Stimulated activated CD4-positive, alpha-beta T cell treated with anti-CD3 and anti-CD28 coated beads, Interleukin-1b, Interleukin-23, amount 100 ng/mL, for 24 hours (primary cell): ENCODE results near the gene FAM53C.
A peak's percentile ranks its signal among the peaks of the same experiment; 100 is the strongest.

Experiments
- DNase-seq, 4 experiments: peaks; one replicate each; pipeline ENCODE4 v3.0.0-alpha.2; 2020; ENCODE audit warnings: low read depth in 4 of 4, low spot score in 1 of 4

The FAM53C gene

DNA sequence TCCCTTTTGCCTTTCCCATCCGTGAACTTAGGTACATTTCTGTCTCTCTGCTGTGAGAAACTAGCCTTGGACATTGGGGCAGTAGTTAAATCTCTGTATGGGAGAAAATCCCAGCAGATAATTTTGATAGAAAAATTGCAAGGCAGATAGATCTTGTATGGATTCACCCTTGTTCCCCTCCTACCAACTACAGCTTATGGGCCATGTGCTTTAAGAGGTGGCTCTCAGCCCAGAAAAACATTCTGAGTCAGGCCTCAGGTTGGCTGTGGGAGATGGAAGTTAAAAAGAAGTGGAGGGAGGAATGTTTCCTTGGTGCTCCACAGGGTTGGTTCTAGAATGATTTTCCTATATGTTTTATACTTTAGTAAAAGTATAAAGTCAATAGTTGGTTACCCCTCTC lies 13.0 kb downstream of the FAM53C start:
- no peak for DNase-seq

DNA sequence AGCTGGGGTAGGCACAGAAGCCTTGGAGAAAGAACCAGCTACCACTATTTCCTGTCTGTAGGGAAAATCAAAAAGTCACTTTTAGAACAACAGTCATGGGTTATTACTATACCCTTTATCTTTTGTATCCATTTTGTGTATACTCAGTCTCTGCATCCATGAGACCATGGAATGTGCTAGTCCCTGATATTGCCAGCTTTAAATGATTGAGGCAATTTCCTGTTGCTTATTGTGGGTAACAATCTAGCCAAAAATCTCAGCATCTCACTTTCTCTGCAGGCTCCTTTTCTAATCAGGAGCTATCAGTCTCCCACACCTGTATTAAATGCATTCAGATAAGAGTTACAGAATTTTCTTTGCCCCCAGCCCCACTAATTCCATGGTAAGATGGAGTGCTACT lies 13.5 kb downstream of the FAM53C start:
- DNase-seq, result no peak

DNA sequence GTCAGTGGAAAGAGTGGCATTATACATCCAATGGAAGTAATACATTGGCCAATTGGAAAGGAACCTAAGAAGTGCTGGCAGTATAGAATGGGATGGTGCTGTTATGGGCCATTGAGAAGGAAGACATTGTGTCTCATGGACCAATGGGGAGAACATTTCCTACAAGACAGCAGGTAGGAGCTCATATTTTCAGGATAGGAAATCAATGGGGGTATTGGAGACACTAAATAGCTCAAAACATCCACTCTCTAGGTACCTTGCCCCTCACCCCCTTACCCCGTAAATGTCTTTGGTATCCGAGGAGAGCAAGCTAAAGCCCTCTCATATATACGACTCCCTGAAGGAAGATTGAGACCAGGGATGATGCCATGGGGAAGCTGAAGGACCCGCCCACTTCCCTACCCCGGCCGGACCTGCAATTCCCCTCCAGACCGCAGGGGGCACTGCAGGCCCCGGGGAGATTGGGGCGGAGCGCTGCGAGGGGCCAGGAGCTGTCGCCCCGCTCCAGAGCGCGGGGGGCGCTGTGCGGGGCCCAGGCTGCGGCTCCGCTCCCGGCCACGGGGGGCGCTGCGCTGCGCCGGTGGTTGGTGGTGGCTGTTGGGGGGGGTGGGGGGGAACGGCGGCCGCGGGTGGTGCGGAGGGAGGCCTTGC lies 14.1 kb downstream of the FAM53C start, which contains the start of gene KDM3B:
KDM3B (plus strand) TSS at position 615 of the 651 bp plus-strand sequence. CDS start 111 bp downstream, outside the sequence.
- peak; percentile 67 to 92 (median 80) for DNase-seq

DNA sequence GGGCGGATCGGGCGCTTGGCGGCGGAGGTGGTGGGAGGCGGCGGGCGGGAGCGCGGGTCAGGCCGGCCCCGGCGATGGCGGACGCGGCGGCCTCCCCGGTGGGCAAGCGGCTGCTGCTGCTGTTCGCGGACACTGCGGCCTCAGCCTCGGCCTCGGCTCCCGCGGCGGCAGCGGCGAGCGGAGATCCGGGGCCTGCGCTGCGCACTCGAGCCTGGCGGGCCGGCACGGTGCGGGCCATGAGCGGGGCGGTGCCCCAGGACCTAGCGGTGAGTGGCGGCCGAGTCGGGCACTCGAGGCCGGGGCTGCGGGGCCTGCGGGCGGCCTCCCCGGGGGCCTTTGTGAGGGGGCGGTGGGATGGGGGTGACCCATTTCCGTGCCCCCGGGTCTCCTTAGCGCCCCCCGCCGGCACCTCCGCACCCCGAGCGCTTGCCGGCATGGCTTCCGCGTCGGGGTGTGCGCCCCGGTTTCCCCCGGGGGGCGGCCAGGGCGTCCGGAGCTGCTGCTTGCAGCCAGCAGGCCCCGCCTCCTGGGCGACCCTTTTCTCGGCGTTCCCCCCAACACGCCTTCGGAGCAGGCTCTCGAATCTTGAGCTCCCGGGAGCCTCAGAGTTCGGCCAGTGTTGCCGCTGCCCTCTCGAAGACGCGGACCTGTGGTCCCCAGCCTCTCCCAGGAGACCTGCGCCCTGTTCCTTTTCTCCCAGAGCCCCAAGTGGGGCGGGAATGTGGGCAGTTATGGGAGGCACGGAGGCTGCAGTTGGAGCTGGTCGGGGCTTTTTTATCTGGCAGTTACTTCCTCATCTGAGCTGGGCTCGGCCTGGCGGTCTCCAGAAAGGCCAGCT lies 14.9 kb downstream of the FAM53C start:
- DNase-seq, result peak in 3 of 4 experiments; percentile 41 to 59 (median 51)

DNA sequence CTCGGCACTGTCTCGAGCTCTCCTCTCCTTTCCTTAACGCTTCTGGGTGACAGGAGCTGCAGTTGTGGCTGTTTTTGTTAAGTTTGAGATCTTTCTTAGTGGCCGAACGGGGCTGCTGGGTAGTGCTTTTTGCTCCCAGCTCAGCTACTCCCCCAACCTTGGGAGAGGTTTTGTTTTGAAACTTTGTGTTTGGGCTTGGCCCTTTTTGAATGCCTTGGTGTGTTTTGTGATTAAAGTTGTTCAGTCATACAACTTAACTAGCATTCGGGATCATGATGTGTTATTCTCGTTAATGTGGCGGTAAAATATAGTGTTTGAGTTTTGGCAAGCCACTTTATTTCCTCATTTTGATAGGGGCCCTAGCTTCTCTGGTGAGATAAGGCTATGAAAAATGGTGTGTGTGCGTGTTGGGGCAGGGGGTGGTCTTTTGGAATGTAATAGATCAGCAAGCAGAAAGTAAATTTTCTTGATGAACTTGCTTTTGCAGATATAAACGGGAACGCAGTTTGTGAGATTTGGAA lies 15.6 kb downstream of the FAM53C start:
- DNase-seq, result no peak

DNA sequence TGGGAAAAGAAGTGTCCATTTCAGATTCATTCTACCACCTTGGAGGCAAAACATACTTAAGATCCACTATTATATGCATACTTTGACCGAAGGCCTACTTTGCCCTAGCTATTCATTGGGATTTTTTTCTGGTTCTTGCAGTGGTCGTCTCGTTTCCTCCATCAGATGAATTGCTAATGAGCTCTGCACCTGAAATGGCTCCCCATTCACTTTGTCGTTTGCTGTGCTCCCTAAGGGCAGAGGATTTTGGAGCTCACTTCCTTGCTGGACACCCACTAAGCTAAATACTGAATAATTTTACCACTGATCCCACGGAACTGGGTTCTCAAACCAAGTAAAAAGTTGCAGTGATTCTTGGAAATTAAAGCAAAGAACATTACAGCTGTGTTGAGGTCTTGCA lies 16.3 kb downstream of the FAM53C start:
- no peak for DNase-seq

DNA sequence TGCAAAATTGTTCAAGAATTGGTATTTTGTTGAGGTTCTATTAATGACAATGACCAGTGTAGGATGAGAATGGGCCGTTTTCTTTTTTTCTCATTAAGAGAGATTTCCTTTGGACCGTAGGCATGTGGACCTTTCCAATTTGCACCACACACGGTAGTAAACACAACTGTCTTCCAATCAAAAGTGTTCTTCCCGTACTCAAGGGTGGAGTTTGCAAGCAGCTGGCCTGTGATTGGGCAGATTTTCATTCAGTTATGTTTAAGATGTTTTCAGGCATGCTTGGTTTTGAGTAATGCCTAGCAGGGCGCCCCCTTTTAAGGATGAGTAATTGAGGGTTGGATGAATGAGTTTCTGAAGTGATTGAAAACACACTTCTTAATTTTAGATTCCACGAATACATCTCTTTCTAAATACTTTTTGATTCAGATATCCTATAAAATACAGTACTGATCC lies 16.9 kb downstream of the FAM53C start:
- peak in 2 of 4 experiments; percentile 22 to 41 for DNase-seq

DNA sequence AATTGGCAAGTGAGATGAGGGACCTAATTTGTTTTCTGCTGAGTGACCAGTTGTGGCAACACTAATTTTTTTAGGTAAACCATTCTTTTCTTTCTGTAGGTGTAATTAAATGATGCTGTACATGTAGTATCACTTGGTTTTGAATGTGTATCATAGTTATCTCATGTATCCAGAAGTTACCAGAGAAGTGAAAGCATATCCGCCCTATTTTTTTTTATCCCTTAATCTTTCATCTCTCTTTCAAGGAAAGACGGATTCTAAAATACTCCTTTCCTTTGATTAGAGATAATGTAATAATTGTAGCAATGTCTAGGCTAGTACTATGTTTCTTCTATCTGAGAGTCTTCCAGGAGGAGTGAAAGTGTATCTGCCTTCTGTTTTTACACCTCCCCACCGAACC lies 21.6 kb downstream of the FAM53C start:
- no peak for DNase-seq

DNA sequence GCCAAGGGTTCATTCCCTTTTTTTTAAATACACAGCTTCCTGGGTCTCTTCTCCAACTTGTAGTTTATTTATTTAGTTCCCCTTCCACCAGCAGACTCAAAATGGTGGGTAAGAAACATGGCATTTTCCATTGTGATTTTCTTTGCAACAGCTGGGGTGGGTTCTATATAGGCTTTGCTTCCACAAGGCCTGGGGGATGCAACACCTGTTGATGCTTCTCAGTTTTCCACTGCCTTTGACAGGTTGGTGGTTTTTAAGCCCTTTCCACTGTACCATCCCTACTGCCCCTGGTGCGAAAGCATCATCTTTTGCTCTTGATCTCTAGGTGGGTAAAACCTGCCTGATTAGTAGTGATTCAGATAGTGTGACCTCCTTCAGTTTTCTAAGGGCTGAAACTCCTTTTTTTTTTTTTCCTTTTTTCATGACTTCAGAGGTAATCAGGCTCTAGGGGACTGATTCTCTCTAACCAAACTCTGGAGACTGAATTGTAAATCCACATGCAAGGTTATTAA lies 22.9 kb downstream of the FAM53C start:
- no peak for DNase-seq

DNA sequence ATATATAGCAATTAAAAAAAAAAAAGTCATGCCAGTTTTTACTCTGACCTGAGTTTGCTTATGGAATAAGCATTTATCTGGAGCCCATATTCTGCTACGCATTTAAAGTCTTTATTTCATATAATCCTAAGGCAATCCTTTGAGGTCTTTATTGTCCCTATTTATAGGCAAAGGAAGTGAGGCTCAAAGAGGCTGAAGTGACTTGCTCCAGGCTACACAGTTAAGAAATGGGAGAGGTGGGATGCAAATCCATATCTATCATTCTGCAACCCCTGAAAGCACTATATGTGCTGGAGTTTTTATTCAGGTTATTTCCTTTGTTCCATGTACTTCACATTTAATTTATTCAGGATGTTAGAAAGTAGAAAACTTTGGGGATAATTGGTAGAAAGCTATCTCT lies 26.5 kb downstream of the FAM53C start:
- DNase-seq, result no peak

DNA sequence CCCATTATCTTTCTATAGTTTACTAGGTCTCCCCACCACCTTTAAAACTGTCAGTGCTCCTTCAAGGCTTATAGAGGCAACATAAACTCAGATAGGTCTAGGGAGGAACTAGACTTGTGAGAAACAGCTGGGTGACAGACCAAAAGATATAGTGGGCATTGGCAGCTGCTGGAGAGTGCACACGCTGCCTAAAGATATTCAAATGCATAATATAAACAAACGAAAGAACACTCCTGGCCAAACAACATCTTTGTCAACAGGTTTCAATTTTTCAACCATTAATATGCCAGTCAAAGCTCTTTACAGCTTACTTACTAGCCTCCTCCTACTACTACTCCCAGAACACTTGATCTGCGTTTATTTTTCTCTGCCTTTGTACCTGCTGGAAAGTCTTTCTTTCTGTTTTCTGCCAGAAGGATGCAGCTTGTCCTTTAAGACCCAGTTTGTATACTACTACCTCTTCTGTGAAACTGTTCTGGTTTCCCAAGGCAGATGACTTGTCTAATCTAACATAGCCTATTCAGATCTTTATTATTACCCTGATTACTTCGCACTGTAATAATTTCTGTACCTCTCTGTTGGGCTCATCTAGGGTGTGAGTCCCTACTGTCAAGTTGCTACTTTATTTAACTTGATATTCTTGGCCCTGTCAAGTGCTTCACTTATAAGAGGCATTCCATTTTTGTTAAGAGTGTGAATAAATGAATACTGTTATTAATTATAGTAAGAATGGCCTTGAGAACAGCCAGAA lies 28.7 kb downstream of the FAM53C start:
- DNase-seq, result no peak

DNA sequence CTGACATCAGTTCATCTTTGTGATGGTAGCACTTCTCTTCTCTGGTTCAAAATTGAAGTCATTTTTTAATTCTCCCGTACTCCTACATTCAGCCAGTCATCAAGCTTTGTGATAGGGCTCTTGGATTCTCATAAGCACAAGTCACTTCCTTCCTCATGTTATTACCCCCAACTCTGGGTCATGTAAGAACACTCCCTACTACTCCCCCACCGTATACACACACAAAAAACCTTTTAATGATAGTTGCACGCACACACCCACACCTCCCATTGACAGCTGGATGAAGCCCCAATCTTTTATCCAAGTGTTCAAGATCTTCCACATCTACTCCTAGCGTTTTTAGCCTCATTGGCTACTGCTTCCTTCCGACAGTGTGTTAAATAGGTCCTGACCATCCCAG lies 31.2 kb downstream of the FAM53C start:
- no peak for DNase-seq

DNA sequence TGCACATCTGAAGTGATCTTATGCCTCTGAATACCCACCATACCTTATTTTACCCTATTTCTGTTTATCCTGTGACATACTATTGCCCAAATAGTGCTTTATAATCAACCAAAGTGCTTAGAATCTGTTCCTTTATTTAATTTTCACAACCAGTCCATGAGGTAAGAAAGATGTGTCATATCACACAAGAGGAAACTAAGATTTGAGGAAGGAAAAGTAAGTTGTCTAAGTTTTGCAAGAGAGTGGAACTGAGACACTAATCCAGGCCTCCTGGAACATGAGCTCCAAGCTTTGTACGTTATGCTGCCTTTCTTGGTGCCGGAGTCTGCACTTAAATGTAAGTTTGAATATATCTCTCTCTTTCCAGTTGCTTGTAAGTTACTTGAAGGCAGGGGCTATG lies 31.6 kb downstream of the FAM53C start:
- no peak for DNase-seq

DNA sequence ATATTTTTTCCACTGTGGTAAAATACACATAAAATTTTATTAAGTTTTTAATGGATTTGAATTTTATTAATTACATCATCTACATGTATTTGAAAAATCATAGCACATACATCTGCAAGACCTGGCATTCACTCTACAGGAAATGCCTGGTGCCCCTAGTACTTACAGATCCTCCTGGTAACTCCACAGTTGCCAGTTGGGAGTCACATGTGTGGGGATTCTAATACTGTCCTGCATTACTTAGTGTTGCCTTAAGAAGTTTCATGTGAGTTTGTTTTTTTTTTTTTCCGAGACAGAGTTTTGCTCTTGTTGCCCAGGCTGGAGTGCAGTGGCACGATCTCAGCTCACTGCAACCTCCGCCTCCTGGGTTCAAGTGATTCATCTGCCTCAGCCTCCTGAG lies 32.5 kb downstream of the FAM53C start:
- no peak for DNase-seq

DNA sequence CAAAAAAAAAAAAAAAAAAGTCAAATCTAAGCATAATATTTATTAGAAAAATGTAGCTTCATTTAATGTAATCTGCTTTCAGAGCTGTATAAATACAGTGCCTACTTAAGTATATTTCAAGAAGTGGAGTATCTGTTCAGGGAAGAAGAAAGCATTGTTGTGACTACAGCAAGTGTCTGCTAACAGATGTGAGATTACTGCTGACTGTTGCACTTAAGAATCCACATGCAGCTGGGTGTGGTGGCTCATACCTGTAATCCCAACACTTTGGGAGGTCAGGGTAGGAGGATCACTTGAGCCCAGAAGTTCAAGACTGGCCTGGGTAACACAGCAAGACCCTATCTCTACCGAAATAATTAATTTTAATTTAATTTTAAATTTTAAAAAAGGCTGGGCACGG lies 33.4 kb downstream of the FAM53C start:
- DNase-seq, result no peak

DNA sequence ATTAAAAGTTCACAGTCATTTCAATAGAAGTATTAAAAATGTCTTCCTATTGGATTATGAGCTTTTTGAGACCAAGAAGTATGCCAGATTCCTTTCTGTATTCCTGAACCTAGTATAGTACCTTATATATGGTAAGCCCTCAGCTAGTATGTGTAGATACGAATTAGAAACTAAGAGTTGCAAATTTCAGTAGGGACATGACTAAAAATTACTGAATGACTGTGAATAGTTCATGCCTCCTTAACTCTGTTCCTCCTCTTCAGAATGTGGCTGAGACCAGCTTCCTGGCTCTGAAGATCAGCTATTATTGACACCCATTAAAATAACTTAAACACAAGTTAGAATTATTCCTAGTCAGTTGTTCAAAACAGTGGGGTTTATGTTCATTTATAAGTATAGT lies 34.2 kb downstream of the FAM53C start:
- no peak for DNase-seq

DNA sequence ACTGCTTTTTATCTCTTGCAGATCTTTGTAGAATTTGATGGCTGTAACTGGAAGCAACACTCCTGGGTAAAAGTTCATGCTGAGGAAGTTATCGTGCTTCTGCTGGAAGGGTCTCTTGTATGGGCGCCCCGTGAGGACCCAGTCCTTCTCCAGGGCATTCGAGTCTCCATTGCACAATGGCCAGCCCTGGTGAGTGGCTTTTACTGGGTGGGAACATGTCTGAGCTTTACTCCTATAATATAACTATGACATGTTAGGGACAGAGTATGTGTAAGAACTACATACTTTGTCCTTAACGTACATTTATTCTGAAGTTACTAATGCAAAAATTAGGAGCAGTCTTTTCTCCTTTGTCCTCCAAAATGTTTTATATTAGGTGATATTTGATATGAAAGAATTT lies 34.6 kb downstream of the FAM53C start:
- DNase-seq, result no peak

DNA sequence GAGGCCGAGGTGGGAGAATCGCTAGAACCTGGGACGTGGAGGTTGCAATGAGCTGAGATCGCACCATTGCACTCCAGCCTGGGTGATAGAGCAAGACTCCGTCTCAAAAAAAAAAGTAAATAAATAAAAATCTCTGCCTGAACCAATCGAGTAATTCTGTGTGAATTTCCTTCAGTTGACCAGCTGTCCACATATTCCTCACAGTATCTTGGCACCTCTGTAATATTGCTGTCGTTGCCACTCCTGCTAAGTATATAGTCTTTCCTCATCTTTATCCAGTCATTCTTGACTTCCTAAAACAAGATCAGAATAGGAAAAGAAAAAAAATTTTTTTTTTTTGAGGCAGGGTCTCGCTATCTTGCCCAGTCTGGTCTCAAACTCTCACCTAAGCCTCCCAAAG lies 44.3 kb downstream of the FAM53C start:
- DNase-seq, result no peak

DNA sequence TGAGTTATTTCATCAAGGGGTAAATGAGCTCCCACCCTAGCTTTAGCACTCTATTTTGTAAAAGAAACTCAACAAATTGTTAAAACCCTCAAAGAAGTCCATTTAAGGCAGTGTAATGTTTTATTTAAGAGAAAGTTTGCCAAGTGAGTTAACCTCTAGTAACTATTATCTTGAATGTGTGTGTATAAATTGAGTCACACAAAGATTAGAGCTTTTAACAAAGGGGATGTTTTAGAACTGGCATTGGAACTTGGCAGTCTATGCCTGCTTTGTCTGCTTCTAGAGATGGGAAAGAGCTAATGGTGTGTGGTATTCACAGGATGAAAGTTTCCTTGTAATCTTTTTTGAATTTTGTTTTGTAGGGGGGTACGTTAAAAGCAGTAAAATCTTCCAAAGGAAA lies 47.6 kb downstream of the FAM53C start:
- DNase-seq, result no peak

DNA sequence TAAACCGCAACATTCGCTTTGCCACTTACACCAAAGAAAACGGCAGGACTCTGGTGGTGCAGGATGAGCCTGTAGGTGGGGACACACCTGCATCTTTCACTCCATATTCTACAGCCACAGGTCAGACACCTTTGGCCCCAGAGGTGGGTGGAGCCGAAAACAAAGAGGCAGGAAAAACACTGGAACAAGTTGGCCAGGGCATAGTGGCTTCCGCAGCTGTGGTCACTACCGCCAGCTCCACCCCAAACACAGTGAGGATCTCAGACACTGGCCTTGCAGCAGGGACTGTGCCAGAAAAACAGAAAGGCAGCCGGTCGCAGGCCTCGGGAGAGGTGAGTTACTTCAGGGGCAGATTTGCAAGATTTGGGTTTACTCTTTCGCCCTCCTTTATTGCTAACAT lies 48.2 kb downstream of the FAM53C start:
- no peak for DNase-seq

DNA sequence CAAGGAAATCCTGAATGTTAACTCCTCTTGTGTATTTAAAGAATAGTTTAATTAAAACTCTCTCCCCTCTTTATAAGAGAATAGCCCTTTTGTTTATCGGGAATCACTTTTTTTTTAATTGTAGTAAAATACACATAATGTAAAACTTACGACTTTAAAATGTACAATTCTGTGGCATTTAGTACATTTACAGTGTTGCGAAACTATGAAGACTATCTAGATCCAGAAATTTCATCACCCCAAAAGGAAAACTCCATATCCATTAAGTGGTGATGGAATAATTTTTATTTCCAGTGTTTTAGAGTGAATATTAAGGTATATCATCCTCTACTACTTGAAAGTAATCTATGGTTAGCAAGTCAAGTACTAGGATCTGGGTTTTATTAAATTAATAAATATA lies 51.3 kb downstream of the FAM53C start:
- DNase-seq, result no peak
